ENCODE results near the gene ZNF555. TPM values are rescaled to one million over a fixed set of nuclear protein-coding genes. Genes with fewer than 3 reads are reported as not detected.

The ZNF555 gene
- total RNA-seq, 1 donor: 6.2 TPM

DNA sequence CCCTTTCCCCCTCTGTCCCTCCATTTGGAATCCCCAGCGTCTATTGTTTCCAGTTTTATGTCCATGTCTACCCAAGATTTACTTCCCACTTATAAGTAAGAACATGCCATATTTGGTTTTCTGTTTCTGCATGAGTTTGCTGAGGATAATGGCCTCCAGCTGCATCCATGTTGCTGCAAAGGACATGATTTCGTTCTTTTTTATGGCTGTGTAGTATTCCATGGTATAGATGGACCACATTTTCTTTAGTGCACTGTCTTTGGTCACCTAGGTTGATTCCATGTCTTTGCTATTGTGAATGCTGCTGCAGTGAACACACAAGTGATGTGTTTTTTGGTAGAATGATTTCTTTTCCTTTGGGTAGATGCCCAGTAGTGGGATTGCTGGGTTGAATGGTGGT, 3.8 kb downstream of the ZNF555 start:
- H3K27me3 ChIP-seq (ENCODE audit: insufficient read depth, low read length): no peaks in the 10 kb centered on the region
- H3K4me1 ChIP-seq (ENCODE audit: insufficient read depth, low read length): peaks cover 7% of the 10 kb centered on the region
- no peak for DNase-seq (ENCODE audit: insufficient read length, low spot score, missing footprints)
- TF ChIP-seq CTCF (IDR thresholded peaks at IDR 0.05; ENCODE audit: extremely low read depth, low read depth, low read length): no peak
- peaks cover 4% of the 10 kb centered on the region for H4K20me1 ChIP-seq (ENCODE audit: insufficient read depth, low read length)
- peaks cover 4% of the 10 kb centered on the region for H3K36me3 ChIP-seq (ENCODE audit: insufficient read depth, low read length)
- no peaks in the 10 kb centered on the region for H3K9me3 ChIP-seq (ENCODE audit: low read depth, low read length)
- no peak overlapping the region for H2AFZ ChIP-seq (ENCODE audit: low read length)
- no peak overlapping the region for H3K4me2 ChIP-seq (ENCODE audit: insufficient read depth, low read length)
- no peak overlapping the region for H3K27ac ChIP-seq (ENCODE audit: low read depth, low read length)
- no peak overlapping the region for H3K4me3 ChIP-seq (ENCODE audit: insufficient read depth, low read length)
- H3K79me2 ChIP-seq (ENCODE audit: insufficient read depth, low read length): peaks cover 63% of the 10 kb centered on the region

DNA sequence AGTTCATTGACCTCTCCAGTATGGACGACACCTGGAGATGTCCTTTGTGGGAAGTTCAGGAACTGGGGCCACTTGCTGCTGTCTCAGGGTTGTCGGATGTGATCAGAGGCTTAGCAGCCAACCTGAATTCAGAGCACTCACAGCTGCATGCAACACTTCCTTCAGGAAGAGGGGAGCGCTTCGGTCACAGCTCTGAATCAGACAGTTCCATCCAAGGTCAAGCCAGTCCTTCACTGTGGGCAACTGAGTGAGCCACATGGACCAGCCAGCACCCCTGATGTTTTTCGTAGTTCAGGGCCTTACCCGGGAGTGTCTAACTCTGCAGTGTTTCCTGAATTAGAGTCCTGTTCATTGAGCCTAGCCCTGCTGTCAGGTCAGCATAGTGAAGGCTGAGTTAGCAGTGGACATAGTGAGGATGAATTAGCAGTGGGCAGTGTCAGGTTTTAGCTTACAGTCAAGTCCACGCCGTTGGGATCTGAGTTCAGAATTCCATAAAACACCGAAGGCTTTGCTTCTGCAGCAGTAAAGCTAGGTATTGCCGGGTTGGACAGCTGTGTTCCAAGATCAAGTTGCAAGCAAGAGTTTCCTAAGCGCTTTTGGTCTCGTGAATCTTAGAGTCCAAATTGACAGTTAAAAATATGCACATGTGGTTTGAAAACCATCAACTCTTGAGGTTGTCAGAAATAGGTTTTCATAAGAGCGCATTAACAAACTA, 5.1 kb downstream of the ZNF555 start:
- H4K20me1 ChIP-seq (ENCODE audit: insufficient read depth, low read length): peaks cover 4% of the 10 kb centered on the region
- DNase-seq (ENCODE audit: insufficient read length, low spot score, missing footprints): no peak
- no peaks in the 10 kb centered on the region for H3K27me3 ChIP-seq (ENCODE audit: insufficient read depth, low read length)
- peaks cover 3% of the 10 kb centered on the region for H3K9me3 ChIP-seq (ENCODE audit: low read depth, low read length)
- H3K79me2 ChIP-seq (ENCODE audit: insufficient read depth, low read length): peaks cover 66% of the 10 kb centered on the region
- H2AFZ ChIP-seq (ENCODE audit: low read length): no peak overlapping the region
- H3K4me3 ChIP-seq (ENCODE audit: insufficient read depth, low read length): no peak overlapping the region
- no peak overlapping the region for H3K4me2 ChIP-seq (ENCODE audit: insufficient read depth, low read length)
- peaks cover 7% of the 10 kb centered on the region for H3K4me1 ChIP-seq (ENCODE audit: insufficient read depth, low read length)
- H3K36me3 ChIP-seq (ENCODE audit: insufficient read depth, low read length): peaks cover 12% of the 10 kb centered on the region
- H3K27ac ChIP-seq (ENCODE audit: low read depth, low read length): no peak overlapping the region
- no peak for TF ChIP-seq CTCF (IDR thresholded peaks at IDR 0.05; ENCODE audit: extremely low read depth, low read depth, low read length)

- Histone ChIP-seq H3K4me3 (ENCODE audit: insufficient read depth, low read length) (no peak overlapping the region), H3K4me1 (ENCODE audit: insufficient read depth, low read length) (peaks cover 1% of the 10 kb centered on the region), H3K9me3 (ENCODE audit: low read depth, low read length) (peaks cover 11% of the 10 kb centered on the region), H2AFZ (ENCODE audit: low read length) (no peak overlapping the region), H3K4me2 (ENCODE audit: insufficient read depth, low read length) (no peak overlapping the region), H4K20me1 (ENCODE audit: insufficient read depth, low read length) (peaks cover 4% of the 10 kb centered on the region), H3K79me2 (ENCODE audit: insufficient read depth, low read length) (peaks cover 57% of the 10 kb centered on the region), H3K36me3 (ENCODE audit: insufficient read depth, low read length) (peaks cover 22% of the 10 kb centered on the region), H3K27me3 (ENCODE audit: insufficient read depth, low read length) (no peaks in the 10 kb centered on the region), H3K27ac (ENCODE audit: low read depth, low read length) (no peak overlapping the region)
- DNase-seq (ENCODE audit: insufficient read length, low spot score, missing footprints): no peak
- no peak for TF ChIP-seq CTCF (IDR thresholded peaks at IDR 0.05; ENCODE audit: extremely low read depth, low read depth, low read length)
Measured at GRCh38 chr19:2847507-2847906, 6.2 kb downstream of the ZNF555 start.

DNA sequence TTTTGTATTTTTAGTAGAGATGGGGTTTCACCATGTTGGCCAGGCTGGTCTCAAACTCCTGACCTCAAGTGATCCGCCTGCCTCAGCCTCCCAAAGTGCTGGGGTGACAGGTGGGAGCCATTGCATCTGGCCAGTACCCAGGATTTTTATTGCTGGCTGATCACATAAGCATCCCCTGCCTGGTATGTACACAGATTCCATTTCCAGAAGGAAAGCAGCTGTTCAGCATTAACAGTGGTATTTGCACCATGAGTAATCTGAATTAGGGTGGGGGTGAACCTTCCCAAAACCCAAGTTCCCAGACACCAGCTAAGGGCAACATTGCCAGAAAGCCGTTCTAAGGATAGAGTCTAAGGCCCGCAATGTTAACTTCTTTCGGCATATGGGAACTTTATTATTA, 7.3 kb downstream of the ZNF555 start:
- no peak overlapping the region for H3K27ac ChIP-seq (ENCODE audit: low read depth, low read length)
- H3K4me3 ChIP-seq (ENCODE audit: insufficient read depth, low read length): no peak overlapping the region
- DNase-seq (ENCODE audit: insufficient read length, low spot score, missing footprints): no peak
- H3K4me1 ChIP-seq (ENCODE audit: insufficient read depth, low read length): no peaks in the 10 kb centered on the region
- peaks cover 22% of the 10 kb centered on the region for H3K9me3 ChIP-seq (ENCODE audit: low read depth, low read length)
- peaks cover 30% of the 10 kb centered on the region for H3K36me3 ChIP-seq (ENCODE audit: insufficient read depth, low read length)
- no peak overlapping the region for H3K4me2 ChIP-seq (ENCODE audit: insufficient read depth, low read length)
- no peak for TF ChIP-seq CTCF (IDR thresholded peaks at IDR 0.05; ENCODE audit: extremely low read depth, low read depth, low read length)
- no peak overlapping the region for H2AFZ ChIP-seq (ENCODE audit: low read length)
- H4K20me1 ChIP-seq (ENCODE audit: insufficient read depth, low read length): peaks cover 4% of the 10 kb centered on the region
- peaks cover 49% of the 10 kb centered on the region for H3K79me2 ChIP-seq (ENCODE audit: insufficient read depth, low read length)
- H3K27me3 ChIP-seq (ENCODE audit: insufficient read depth, low read length): no peaks in the 10 kb centered on the region

Data from osteoblast (primary cell).